HCT116 (cell line): ENCODE results near the gene LYST. TPM values are rescaled to one million over a fixed set of nuclear protein-coding genes. Genes with fewer than 3 reads are reported as not detected.
"Not testable (repeated sequence)": the region's sequence is repeated elsewhere in the genome, so short reads cannot be mapped to it uniquely, and the experiment has no call there.

Source experiments
- ATAC-seq: fragments of 200-7000 bp; cut with Tn5 transposase; 2 replicates; pipeline ENCODE4 v1.9.1; 2020; ENCODE audit warnings: mild to moderate bottlenecking, moderate library complexity
- BruUV-seq: library from RNA; stranded (reverse); fragments of 400-500 nt; replicated peaks from 2 replicates; lab custom pipeline; 2021; lab: Mats Ljungman, UMichigan
- CTCF ChIA-PET: fragments of 300-600 bp; sonication (Branson Sonifier 250); formaldehyde crosslinking; loops from one replicate; lab custom pipeline; 2021; ENCODE audit warnings: antibody characterized with exemption; lab: Charles Lee
- POLR2A ChIA-PET: fragments of 300-600, 350-600 bp; sonication (Branson Sonifier 250); formaldehyde crosslinking; loops from one replicate; lab custom pipeline; 2021; ENCODE audit warnings: antibody characterized with exemption; lab: Charles Lee
- RAD21 ChIA-PET, 2 experiments: fragments of 300-600 bp; sonication (Branson Sonifier 250); formaldehyde crosslinking; loops; one replicate each; lab custom pipeline; 2023; ENCODE audit warnings: low total read pairs in 2 of 2; ENCODE audit not compliant: uncharacterized antibody in 2 of 2, unreplicated experiment in 2 of 2, low non-redundant PET in 1 of 2; lab: Charles Lee
- DNase-seq: peaks from one replicate; pipeline ENCODE4 v3.0.0-alpha.2; 2010; ENCODE audit warnings: low read depth, low spot score
- H2AFZ ChIP-seq: fragments of 200-600 bp; shearing (Covaris generic), sonication (generic); 2 replicates; pipeline ENCODE4 v1.6.1; 2017; ENCODE audit warnings: low read depth, mixed run types, mixed read lengths, antibody characterized with exemption, low read length; ENCODE audit not compliant: poor library complexity, severe bottlenecking
- H3K27ac ChIP-seq: 2 replicates; pipeline ENCODE4 v1.5.1; 2012; ENCODE audit warnings: low read depth, low read length
- H3K27me3 ChIP-seq: fragments of 200-600 bp; sonication (generic); 2 replicates; pipeline ENCODE4 v1.6.1; 2016; ENCODE audit warnings: mixed run types, low read length, mixed read lengths; ENCODE audit not compliant: insufficient read depth
- H3K36me3 ChIP-seq, 2 experiments: fragments of 200-500 bp in 1 of 2; fragments of 200-600 bp in 1 of 2; sonication (Bioruptor generic) in 1 of 2; sonication (generic) in 1 of 2; 2 replicates each; pipeline versions ENCODE4 v1.5.1 to v1.6.1; 2014 to 2016; ENCODE audit warnings: low read length in 2 of 2, inconsistent platforms in 1 of 2, mixed read lengths in 1 of 2, mixed run types in 1 of 2; ENCODE audit not compliant: insufficient read depth in 2 of 2, control insufficient read depth in 1 of 2
- H3K4me1 ChIP-seq, 2 experiments: fragments of 200-600 bp in 1 of 2; sonication (generic) in 1 of 2; 2 replicates each; pipeline versions ENCODE4 v1.5.1 to v1.6.1; 2012 to 2017; ENCODE audit warnings: low read length in 2 of 2, inconsistent platforms in 1 of 2, mild to moderate bottlenecking in 1 of 2, mixed read lengths in 1 of 2, mixed run types in 1 of 2, moderate library complexity in 1 of 2; ENCODE audit not compliant: insufficient read depth in 2 of 2, control insufficient read depth in 1 of 2
- H3K4me2 ChIP-seq: fragments of 200-600 bp; sonication (generic); 2 replicates; pipeline ENCODE4 v1.6.1; 2017; ENCODE audit warnings: mixed run types, low read length, mixed read lengths
- H3K4me3 ChIP-seq, 2 experiments: fragments of 200-600 bp in 1 of 2; sonication (generic) in 1 of 2; replicated peaks in 1 of 2; 2 replicates each; pipeline ENCODE4 v1.5.1; 2011 to 2016; ENCODE audit warnings: low read length in 2 of 2, control low read depth in 1 of 2, low read depth in 1 of 2, mild to moderate bottlenecking in 1 of 2, mixed read lengths in 1 of 2, mixed run types in 1 of 2
- H3K79me2 ChIP-seq: fragments of 200-600 bp; sonication (generic); 2 replicates; pipeline ENCODE4 v1.6.1; 2017; ENCODE audit warnings: mild to moderate bottlenecking, mixed run types, low read length, moderate library complexity, mixed read lengths; ENCODE audit not compliant: insufficient read depth
- H3K9ac ChIP-seq: fragments of 200-600 bp; sonication (generic); 2 replicates; pipeline ENCODE4 v1.6.1; 2016; ENCODE audit warnings: low read length, mixed read lengths
- H3K9me2 ChIP-seq: fragments of 200-600 bp; sonication (generic), shearing (Covaris generic); 2 replicates; pipeline ENCODE4 v1.6.1; 2017; ENCODE audit warnings: mixed run types, mild to moderate bottlenecking, moderate library complexity; ENCODE audit not compliant: insufficient read depth
- H3K9me3 ChIP-seq, 2 experiments: fragments of 200-500 bp in 1 of 2; fragments of 200-600 bp in 1 of 2; sonication (Bioruptor generic) in 1 of 2; sonication (generic) in 1 of 2; 2 replicates each; pipeline ENCODE4 v1.6.1; 2014 to 2017; ENCODE audit warnings: low read length in 2 of 2, mixed read lengths in 2 of 2, inconsistent platforms in 1 of 2, low read depth in 1 of 2, mild to moderate bottlenecking in 1 of 2, mixed run types in 1 of 2, moderate library complexity in 1 of 2; ENCODE audit not compliant: control insufficient read depth in 1 of 2, insufficient read depth in 1 of 2
- H4K20me1 ChIP-seq: fragments of 200-600 bp; sonication (generic), shearing (Covaris generic); 2 replicates; pipeline ENCODE4 v1.6.1; 2017; ENCODE audit warnings: mixed run types, mild to moderate bottlenecking, moderate library complexity; ENCODE audit not compliant: insufficient read depth
- EZH2 ChIP-seq: fragments of 200-600 bp; sonication (generic); IDR thresholded peaks from 2 replicates; pipeline ENCODE4 v1.6.1; 2017; ENCODE audit warnings: antibody characterized with exemption, mixed run types
- JUND ChIP-seq: IDR thresholded peaks from 2 replicates; pipeline ENCODE4 v1.6.1; 2012
- SIN3A ChIP-seq: IDR thresholded peaks from 2 replicates; pipeline ENCODE4 v1.6.1; 2012; ENCODE audit warnings: low read depth
- ZFX ChIP-seq: fragments of 450-650 bp; IDR thresholded peaks from 2 replicates; pipeline ENCODE4 v1.6.1; 2017
- intact Hi-C: fragments of 100-400 bp; cut with micrococcal nuclease; formaldehyde crosslinking; loops from 2 replicates; pipeline ENCODE4 v1.10.0; 2022
- total RNA-seq: library from RNA; stranded (reverse); gene quantifications from one replicate; pipeline ENCODE4 v1.2.1, GENCODE V29; 2021; ENCODE audit not compliant: unreplicated experiment

LYST gene
- total RNA-seq, 1 experiment from 2014 or later: 6.6 TPM

DNA sequence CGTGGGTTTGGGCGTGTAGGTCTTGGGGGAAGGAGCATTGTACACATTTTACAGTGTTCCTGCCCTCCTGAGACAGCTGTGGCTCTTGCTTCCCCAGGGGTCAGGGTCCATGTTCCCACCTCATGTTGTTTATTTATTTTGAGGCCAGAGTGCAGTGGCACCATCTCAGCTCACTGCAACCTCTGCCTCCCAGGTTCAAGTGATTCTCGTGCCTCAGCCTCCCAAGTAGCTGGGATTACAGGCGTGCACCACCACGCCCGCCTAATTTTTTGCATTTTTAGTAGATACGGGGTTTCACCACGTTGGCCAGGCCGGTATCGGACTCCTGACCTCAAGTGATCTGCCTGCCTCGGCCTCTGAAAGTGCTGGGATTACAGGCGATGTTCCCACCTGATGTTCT lies 219.2 kb downstream of the LYST start:
- H3K27me3 ChIP-seq, POLR2A ChIA-PET, H3K9ac ChIP-seq, H3K36me3 ChIP-seq, RAD21 ChIA-PET, H3K9me2 ChIP-seq, H2AFZ ChIP-seq, CTCF ChIA-PET, H3K27ac ChIP-seq, H3K4me3 ChIP-seq, H4K20me1 ChIP-seq, DNase-seq, ATAC-seq, BruUV-seq, intact Hi-C loops, H3K79me2 ChIP-seq, H3K4me2 ChIP-seq, H3K9me3 ChIP-seq: not testable (repeated sequence)
- peaks cover 13 to 25% of the 10 kb centered on the region in 2 experiments; a peak in 3 of 4 replicates for H3K4me1 ChIP-seq

DNA sequence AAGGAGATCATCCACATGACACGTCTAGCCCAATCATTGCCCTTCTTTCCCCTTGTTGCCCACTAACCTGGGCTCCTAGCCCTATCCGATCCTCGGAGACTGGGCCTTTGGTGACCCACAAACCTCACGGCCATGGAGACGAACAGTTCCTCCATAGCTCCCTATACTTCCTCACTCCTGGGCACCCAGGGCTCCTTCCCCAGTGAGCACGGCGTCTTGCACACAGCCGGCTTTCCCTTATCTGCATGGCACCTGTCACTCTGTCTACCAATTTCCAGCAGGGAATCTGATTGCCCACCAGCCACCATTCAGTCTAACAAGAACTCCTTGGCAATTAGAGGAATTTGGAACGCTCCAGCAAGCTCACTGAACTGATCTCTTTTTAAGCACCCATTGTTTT lies 220.2 kb downstream of the LYST start:
- Histone ChIP-seq H3K79me2 (no peaks in the 10 kb centered on the region), H2AFZ (no peak overlapping the region), H3K9me3 (no peaks in the 10 kb centered on the region), H3K4me2 (no peak overlapping the region), H3K4me1 (peaks cover 21 to 35% of the 10 kb centered on the region in 2 experiments), H3K36me3 (no peaks in the 10 kb centered on the region), H3K4me3 (no peak overlapping the region), H3K27ac (no peak overlapping the region), H3K27me3 (no peaks in the 10 kb centered on the region), H4K20me1 (no peaks in the 10 kb centered on the region), H3K9ac (no peak overlapping the region), H3K9me2 (no peaks in the 10 kb centered on the region)
- ATAC-seq (no peak), DNase-seq (no peak)
- POLR2A ChIA-PET: interaction anchor here (1.0 kb wide), 1 partner anchor 141 kb away, joined by 4 read pairs; no protein-coding TSS in a partner anchor
- RAD21 ChIA-PET: no interaction called here
- intact Hi-C loops: no loop called here
- CTCF ChIA-PET: interaction anchor here (1.5 kb wide), 1 partner anchor 46 kb away, joined by 5 read pairs; no protein-coding TSS in a partner anchor
- TF ChIP-seq JUND (no peak), ZFX (no peak), EZH2 (no peak), SIN3A (no peak)
- no TSS peak for BruUV-seq
